HG02678 (cell line): ENCODE measurements around the gene BPHL.
"Not testable (repeated sequence)": the region's sequence is repeated elsewhere in the genome, so short reads cannot be mapped to it uniquely, and the experiment has no call there.

ENCODE experiments used
- ATAC-seq: cut with Tn5 transposase; IDR thresholded peaks from one replicate; pipeline ENCODE4 v1.9.1; 2021; ENCODE audit warnings: mild to moderate bottlenecking, moderate library complexity; ENCODE audit not compliant: unreplicated experiment

Gene BPHL

DNA sequence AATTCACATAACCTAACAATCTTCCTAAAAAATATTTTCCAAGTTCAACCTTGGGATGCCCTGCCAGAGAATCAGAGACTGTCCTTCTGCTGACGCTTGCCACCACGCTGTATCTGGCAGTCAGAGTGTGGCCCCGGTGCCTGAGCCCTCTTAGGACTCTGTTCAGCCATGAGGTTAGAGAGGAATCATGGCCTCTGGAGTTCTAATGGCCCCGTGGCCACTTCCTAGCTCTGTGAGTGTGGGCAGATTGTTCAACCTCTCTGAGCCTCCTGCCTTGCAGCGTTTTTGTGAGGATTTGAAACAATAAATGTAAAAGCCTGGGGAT lies 2.2 kb downstream of the BPHL start:
- ATAC-seq, result no peak

DNA sequence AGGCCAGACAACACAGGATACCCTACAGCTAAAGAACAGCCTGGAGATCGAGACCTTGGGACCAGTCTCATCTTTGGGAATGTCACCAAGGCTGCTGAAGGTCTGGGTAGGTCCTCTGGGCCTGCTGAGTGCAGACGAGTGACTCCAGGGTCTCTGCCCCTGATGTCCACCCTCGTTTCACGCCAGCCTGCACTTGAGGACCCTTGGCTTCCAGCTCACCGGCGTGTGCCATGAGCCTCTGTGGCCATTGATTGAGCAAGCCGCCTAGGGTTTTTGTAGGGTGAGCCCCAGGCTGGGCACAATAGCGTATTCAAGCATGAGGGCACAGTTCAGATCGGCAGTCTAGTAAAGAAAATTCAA lies 4.3 kb downstream of the BPHL start:
- ATAC-seq, result no peak

DNA sequence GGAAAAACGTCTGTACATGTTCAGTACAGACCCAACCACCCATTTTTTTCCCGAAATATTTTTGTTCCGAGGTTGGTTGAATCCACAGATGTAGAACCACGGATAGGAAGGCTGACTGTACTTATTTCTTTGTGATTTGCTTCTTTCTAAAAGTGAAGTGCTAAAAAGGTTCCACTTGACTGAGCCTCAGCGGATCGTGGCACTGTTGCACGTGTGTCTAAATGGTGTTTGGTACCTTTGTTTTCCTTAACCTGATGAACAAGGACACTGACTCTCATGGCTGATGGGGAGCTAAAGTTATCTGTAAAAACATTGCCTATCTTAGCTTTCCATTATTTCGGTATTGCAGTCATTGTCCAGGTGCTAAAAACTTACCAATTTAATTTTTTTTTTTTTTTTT lies 6.2 kb downstream of the BPHL start:
- no peak for ATAC-seq

- no peak for ATAC-seq
These were observed 7.3 kb downstream of the BPHL start for GRCh38 chr6:3125815-3126214.

DNA sequence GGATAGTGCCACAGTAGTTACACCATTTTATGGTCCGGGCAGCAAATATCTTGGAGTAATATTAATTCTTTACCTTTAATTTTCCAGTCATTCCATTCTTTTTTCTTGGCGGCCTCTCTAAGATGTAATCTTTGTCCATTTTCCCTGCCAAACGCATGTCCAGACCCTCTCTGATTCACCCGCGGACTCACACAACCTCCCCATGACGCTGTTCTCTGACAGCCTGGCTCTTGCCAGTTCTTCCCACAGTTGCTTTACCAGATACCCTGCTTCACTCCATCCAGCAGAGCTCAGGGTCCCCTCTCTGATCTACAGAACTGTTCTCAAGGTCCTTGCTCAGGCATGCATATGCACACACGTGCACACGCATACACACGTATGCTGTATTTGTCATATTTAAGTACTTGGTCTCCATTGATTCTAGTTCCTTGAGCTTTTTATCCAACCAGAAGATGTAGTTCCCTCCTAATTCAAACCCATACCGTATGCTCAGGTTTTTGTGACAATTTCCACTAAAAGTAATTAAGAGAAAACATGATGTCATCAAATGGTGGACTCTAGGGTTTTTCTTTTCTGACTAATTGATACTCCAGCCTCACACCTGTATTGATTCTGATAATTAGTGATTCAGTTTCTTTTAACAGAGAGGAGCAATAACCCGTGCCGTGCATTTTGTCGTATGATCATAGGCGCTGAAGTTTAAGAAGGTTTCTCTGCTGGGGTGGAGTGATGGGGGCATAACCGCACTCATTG lies 10.0 kb downstream of the BPHL start:
- ATAC-seq, result no peak

DNA sequence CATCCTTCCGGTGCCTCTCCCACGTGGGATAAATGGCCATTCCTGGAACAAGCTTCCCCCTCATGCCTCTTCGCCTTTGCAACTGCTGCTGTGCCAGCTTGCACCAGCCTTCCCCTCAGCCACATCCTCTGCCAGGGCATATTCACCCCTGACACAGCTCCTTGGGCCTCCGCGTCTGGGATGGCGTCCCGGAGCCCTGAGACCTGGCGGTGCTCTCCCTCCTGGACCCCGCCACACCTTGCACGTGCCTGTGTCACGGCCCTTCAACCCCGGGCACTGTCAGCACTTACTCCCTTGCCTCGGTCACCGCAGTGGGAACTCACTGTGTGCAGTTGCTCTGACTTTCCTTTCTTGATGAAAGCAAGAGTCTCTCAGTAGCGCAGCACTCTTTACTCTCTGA lies 13.2 kb downstream of the BPHL start:
- no peak for ATAC-seq

- no peak for ATAC-seq
These were observed 15.0 kb downstream of the BPHL start for GRCh38 chr6:3133515-3133914.

GRCh38 chr6:3135668-3136291 lies 17.3 kb downstream of the BPHL start:
- ATAC-seq, result no peak

GRCh38 chr6:3136292-3137011 lies 17.9 kb downstream of the BPHL start:
- ATAC-seq, result no peak

DNA sequence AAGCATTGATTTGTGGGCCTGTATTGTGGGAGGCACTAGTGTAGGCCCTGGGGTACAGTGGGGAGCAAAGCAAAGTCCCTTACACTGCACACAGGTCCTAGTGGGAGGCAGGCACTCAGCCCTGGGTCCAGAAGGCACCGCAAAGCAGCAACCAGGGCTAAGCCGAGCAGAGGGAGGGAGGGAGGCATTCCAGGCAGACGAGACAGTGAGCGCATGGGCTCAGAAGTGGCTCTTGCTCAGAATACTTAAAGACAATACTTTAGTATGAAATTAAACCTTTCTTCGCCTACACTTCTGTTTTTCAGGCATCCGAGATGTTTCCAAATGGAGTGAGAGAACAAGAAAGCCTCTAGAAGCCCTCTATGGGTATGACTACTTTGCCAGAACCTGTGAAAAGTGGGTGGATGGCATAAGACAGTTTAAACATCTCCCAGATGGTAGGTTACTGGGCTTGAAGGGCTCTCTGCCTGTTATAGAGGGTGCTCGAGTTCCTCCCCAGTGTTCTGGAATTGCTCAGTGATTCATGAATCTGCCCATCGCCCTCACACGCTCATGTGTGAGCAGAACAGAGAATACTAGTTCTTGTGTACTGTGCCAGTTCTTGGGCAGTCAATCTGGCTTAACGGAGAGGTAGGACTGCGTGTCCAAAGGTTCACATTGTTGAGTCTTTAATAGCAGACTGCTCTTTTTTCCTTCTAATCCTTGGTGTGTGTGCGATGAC lies 18.7 kb downstream of the BPHL start:
- ATAC-seq, result no peak

DNA sequence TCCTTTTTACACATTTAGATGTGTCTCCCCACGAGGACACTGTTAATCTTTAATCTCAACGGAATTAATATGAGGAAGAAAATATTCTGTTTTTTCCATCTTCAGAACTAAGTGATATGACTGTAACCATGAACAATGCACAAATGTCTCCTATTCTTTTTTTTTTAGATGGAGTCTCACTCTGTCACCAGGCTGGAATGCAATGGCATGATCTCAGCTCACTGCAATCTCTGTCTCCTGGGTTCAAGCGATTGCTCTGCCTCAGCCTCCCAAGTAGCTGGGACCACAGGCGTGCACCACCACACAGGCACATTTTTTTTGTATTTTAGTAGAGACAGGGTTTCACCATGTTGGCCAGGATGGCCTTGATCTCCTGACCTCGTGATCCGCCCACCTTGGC lies 19.4 kb downstream of the BPHL start:
- ATAC-seq, result not testable (repeated sequence)

DNA sequence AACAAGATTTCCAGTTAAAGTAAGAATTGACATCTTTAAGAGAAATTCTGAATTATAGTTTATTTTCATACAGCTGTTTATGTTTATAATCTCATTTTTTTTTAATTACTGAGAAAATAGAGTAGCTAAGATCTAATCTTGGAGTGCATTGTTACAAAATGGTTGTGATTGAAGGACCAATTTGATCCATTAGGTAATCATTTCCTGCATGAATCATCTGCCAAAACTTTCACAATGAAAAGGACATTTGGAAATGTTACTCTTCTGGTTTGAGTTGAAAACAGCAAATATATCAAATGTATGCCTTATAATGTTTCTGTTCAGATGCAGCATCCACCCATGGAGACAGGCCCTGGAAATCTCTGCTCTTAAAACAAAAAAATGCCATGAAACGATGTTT lies 19.8 kb downstream of the BPHL start:
- no peak for ATAC-seq

DNA sequence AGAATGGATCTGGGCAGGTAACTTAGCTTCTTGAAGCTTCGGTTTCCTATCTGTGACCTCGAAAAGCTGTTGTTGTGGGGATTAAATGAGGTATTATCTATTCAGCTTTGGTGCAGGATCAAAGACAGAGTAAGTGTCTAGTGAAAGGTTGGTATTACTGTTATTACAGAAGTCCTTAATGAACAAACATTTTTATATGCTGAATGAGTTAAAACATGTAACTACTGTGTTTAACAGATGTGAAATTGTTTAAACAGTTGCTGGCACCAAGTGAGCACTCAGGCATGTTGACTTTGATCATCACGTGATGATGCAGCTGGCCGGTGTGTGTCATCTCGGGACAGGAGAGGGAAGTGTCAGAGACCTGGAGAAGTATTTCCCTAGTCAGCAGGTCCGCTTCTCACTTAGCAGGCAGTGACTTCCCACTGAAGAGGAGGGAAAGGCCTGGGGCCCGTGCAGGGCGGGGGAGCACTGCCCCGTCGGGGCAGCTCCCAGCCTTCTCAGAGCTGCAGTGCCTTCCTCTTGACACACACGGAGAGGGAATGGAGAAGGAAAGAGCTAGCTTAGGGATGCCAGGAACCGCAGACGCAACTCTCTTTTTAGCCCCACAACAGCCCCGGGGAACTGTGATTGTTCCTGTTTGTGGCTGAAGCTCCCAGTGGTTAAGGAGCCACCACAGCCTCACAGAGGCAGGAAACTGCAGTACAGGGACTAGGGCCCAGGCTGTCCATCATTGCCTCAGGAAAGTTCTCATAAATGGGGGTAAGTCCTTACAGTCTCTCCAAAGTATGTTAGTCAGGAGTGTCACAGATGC lies 20.8 kb downstream of the BPHL start:
- ATAC-seq, result no peak

- no peak for ATAC-seq
These were observed 21.7 kb downstream of the BPHL start for GRCh38 chr6:3140201-3140600.

GRCh38 chr6:3142536-3142935 lies 24.0 kb downstream of the BPHL start:
- no peak for ATAC-seq

DNA sequence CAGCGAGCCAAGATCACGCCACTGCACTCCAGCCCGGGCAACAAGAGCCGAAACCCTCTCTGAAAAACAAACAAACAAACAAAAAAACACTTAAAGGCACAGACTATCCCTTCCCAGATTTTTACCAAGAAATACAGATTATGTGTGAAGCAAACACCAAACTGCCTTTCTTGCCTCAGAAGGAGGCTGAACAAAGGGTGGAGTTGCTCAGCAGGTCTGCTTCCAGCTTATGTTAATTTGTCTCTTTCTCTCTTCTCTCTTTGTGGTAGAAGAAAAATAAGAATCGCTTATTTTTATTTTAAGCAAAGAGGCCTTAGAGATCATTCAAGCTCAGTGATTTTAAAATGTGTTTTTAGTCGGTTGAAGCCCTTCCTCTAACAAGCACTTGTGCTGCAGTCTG lies 24.6 kb downstream of the BPHL start:
- ATAC-seq, result no peak

DNA sequence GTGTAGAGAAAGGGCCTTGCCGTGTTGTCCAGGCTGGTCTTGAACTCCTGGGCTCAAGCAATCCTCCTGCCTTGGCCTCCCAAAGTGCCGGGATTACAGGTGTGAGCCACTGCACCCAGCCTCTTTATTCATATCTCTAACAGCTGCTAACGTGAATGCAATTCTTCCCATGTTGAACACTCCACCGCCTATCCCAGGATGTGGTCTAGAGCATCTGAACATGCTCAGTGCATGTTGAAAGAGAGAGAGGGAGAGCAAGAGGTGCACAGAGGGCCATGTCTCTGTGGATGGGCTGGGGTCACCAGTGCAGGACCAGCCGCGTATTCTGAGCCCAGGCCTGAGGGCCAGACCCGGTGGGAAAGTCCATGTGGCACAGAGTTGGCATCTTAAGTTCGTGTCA lies 26.1 kb downstream of the BPHL start:
- no peak for ATAC-seq

DNA sequence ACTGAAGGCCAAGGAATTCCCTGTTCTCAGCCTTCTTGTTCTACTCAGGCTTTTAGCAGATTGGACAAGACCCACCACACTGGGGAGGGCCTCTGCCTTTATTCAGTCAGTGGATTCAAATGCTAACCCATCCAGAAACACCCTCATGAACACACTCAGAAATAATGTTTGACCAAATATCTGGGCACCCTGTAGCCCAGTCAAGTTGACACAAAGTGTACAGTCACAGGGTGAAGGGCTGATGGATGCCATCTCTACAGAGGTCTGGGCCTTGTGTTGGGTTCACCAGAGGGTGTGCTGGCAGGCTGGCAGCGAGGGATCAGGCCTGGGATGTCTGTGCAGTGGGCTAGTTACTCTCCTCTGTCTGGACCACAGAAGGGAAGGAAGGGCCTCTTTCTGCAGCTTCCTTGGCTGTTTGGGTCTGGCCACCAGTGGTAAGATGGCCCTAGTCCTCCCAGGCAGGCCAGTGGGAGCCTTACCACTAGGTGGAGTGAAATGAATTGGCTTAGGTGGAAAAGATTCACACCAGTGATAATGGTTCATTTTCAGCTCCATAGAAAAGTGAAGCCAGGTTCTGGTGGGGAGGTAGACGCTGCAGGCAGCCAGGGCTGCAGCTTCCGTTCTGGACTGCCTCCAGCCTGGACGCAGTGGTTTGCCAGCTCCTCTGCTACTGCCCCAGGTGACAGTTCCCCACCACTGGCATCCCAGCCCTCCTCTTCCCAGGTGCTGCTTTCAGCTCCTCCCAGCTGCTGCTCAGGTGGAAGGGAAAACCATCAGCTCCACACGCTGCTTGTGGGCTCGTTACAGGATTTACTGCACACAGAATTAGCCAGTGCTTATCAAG lies 29.6 kb downstream of the BPHL start:
- ATAC-seq, result no peak

DNA sequence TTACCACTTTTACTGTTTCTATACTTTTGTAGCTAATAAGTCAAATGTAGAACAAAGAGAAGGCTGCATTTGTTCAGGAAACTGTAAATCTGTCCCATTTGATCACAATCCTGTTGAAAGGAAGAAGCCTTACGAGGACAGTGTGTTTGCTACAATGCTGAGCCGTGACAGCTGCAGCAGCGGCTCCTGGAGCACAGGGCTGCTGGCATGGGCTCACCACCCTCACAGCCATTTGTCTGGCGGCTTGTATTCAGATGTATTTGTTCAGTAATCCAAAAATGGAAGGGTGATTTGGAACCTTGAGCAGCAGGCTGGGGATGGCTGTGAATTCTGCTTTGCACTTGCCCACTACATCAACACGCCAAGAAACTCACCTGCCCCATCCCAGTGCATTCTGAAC lies 33.2 kb downstream of the BPHL start:
- ATAC-seq, result no peak

DNA sequence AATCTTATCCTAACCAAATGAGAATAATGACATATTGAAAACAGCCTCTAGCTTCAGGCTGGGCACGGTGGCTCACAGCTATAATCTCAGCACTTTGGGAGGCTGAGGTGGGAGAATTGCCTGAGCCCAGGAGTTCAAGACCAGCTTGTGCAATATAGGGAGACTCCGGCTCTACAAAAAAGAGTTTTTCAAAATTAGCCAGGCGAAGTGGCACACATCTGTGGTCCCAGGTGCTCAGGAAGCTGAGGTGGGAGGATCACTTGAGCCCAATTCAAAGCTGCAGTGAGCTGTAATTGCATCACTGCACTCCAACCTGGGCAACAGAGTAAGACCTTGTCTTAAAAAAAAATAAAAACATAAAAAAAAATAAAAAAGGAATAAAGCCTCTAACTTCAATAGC lies 34.2 kb downstream of the BPHL start:
- no peak for ATAC-seq
